Renal cortex interstitium (tissue), 11 donors: ENCODE measurements around the gene SAMD4B. TPM values are rescaled to one million over a fixed set of nuclear protein-coding genes. Genes with fewer than 3 reads are reported as not detected.

Experiments used
- DNase-seq, 11 donors: peaks; one replicate each; pipeline ENCODE4 v3.0.0-alpha.2; 2013; ENCODE audit warnings: low read depth in 9 of 11, low spot score in 4 of 11; ENCODE audit errors: extremely low read depth in 1 of 11
- polyA plus RNA-seq, 3 donors: library from polyadenylated mRNA; unstranded; fragments of 120-200 nt; gene quantifications; one replicate each; pipeline ENCODE4 v1.2.1, GENCODE V29; 2013; ENCODE audit not compliant: insufficient read length in 3 of 3

The SAMD4B gene
- polyA plus RNA-seq, 3 donors, result 92.7 to 145 (median 122) TPM

DNA sequence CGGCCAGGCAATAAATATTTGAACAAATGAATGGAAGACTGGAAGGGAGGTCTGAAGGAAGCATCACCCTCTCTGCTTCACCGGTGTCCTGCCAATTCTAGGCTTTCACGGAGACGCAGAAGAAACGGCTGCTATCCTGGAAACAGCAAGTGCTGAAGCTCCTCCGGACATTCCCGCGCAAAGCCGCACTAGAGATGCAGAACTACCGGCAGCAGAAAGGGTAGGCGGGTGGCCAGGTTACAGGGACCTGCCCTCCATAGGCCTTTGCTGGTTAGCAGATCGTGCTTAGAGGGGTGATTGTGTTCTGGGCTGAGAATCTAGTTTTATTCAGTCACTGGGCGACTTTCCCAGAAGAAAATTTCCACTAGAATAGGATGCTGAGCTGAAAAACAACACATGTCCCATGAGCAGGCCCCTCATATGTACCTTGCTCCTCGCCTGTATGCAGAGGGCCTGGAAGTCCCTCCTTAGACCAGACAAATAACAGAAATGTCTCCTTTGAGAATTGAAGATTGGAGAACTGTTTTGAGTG, 37.7 kb downstream of the SAMD4B start:
- no peak for DNase-seq

DNA sequence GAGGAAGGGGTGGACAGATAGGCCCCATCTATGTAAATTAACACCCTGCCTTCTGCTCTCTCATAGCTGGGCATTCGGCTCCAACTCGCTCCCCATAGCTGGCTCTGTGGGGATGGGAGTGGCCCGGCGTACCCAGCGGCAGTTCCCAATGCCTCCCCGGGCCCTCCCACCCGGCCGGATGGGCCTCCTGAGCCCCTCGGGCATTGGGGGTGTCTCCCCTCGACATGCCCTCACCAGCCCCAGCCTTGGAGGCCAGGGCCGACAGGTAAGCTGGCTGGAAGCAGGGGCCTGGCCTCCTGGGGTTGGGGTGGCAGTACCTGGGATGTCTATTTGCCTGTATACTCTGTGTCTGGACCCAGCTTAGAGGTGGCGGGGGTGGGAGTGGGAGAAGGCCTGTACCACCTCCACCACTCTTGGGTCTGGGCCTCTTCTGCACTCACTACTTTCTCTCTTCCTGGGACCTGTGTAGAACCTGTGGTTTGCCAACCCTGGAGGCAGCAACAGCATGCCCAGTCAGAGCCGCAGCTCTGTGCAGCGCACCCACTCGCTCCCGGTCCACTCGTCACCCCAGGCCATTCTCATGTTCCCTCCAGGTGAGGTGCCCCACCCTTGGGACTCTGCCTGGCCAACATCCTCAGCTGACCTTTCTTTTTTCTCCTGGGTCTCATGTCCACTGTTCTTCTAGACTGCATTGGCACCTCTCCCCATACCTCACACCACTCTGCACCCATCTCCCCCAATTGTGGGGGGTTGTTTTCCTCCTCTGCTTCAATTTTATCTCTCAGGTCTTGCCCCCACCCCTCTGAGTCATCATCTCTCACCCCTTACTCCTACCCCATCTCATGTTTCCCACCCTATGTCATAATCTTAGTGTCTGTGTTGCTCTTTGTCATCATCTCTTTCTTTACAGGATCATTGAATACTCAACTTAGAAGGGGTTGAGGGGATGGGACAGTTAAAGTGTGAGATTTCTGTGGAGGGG, 38.6 kb downstream of the SAMD4B start:
- DNase-seq, result no peak

DNA sequence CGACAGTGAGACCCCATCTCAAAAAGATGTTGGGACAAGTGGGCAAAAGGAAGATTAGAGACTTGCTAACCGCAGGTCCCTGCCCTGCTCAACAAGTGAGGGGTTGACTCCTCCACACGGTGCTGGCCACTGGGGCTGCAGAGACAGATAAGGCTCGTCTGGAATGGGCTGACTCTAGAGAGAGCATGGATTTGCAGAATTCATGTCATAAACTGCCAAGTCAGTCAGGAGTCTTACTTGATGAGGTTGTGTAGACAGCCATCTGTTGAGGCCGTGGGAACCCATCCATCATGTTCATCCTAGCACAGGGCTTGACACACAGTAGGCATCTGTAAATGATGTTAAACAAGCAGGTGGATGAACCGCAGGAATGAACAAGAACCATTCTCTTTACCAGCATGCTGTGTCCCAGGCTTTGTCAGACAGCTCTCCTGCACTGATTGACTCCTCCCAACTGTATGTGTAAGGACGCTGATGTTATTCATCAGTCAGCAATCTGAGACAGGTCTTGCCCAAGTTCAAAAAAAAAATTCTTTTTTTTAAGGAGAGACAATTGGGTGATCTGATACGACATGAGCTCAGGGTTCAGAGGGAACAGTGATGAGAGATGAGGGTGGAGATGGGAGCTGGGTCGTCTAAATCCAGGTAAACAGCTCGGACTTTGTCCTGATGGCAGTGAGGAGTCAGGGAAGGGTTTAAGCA, 39.8 kb downstream of the SAMD4B start:
- DNase-seq, result no peak

DNA sequence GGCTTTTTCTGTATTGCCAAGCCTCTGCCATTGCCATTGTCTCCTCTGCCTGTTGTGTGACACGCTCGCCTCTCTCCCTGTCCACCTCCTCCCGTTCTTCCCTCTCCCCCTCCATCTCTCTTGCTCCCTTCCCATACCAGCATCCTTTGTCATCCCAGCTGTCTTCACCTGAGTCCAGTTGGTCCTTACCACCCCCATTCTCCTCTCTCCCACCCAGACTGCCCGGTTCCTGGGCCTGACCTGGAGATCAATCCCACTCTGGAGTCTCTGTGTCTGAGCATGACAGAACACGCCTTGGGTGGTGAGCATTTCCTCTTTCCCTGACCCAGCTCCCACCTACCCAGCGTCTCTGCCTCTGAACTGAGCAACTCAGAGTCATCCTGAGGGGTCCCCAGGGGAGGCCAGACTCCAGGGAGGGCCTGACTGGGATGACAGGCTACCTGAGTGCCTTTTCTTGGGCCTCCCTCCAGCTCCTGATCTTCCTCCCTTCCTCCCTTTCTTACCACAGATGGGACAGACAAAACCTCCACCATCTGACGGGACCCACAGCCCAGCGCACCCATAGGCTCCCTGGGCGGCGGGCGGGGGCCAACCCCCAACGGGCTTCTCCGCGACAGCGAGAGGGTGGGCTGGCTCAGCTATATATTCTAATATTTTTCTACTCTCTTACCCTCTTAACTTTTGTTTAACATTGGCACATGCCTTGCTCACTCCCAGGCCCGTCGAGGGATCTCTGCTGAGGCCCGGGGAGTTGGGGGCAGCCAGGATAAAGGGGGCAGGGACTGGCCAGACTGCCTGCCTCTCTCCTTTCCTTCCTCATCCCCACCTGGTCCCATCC, 41.0 kb downstream of the SAMD4B start:
- DNase-seq, result no peak

DNA sequence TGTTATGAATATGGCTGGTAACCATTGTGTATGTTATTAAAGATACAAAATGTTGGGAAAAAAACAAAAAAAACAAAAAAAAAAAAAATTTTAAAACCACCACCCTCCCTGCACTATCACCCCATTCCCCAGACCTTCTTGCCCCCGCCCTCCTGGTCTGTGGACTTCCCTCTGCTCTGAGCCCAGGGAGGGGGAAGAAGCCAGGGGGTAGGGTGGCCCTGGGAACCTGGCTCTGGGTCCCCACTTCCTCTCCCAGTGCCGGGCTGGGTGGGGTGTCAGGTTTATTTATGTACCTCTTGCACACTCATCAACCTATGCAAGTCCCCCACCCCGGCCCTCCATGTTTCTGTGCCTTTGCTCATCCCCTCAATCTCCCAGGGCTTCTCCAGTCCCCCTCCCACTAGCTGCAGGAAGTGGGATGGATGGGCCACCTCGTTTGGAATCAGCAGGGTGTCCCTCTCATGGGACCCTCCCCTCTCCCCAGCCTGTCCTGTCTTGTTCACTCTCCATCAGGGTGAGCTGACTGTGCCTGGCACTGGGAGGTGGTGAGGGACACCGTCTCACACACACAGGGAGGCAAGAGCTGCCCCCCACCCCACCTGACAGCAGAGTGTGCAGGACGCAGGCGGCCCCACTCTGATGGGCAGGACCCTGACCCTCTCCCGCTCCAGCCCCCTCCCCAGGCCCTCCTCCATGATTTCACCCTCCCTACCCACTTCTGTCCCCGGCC, 42.8 kb downstream of the SAMD4B start:
- DNase-seq, result no peak

DNA sequence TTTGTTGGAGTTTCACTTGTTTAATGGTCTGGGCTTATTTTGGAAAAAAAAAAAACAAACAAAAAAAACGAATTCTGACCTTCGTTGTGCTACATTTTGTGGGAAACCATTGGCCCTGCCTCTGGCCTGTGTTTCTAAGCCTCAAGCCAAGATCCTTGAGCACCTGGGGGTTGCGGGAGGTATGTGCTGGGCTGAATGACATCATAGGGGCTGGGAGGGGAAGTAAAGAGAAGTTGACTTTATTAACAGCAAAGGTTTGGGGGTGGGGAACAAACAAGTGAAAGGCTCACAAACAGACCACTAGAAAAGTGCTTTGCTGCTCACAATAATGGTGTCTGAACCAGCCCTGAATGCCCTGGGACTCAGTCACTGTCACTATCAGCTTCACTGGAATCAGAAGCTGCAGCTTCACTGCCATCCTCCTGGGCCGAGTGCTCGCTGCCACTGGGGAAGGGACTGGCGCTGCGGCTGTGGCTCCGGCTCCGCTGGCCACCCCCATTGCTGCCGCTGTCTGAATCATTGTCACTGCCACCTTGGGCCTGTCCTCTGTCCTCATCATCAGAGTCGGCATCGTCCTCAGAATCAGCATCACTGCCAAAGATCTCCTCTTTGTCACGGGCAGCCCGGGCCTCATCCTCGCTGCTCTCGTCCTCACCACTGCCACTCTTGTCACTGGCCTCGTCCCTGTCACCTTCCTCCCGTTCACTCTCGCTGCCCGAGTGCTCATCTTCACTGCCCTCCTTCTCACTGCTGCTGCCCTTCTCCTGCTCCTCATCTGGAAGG, 43.6 kb downstream of the SAMD4B start:
- DNase-seq, result no peak

DNA sequence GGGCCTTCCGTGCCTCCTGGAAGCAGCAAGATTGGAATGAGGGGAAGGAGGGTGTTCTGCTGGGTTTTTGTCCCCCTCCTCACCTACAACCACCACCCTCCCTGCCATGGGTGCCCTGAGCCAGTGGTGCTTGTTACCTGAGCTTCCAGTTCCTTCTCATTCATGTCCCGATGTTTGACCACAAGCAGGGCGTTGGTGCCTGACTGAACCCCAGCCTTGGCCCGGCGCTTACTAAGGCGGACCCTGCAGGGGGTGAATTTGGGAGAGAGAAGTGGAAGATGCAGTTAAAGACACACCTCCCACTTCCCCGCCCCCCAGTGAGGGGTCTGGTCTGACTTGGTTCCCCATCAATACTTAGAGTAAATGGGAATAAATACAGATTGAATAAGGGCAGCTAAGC, 44.3 kb downstream of the SAMD4B start:
- no peak for DNase-seq

DNA sequence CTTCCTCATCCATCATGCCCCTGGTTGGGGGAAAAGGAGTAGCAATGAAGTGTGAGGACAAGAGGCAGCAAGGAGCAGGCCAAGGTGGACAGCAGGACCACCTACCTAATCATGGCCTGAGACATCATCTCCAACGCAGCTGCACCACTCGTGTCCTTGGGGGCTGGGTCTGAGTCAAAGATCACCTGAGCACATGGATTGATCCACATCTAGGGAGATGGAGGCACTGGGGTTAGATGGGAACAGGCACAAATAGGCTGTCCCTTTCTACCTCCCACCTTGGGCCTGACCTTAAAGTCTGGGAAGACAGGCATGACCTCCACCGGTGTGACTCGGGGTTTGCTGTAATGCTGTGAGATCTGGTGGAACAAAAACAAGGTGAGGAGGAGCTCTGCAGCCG, 46.4 kb downstream of the SAMD4B start:
- DNase-seq, result no peak

DNA sequence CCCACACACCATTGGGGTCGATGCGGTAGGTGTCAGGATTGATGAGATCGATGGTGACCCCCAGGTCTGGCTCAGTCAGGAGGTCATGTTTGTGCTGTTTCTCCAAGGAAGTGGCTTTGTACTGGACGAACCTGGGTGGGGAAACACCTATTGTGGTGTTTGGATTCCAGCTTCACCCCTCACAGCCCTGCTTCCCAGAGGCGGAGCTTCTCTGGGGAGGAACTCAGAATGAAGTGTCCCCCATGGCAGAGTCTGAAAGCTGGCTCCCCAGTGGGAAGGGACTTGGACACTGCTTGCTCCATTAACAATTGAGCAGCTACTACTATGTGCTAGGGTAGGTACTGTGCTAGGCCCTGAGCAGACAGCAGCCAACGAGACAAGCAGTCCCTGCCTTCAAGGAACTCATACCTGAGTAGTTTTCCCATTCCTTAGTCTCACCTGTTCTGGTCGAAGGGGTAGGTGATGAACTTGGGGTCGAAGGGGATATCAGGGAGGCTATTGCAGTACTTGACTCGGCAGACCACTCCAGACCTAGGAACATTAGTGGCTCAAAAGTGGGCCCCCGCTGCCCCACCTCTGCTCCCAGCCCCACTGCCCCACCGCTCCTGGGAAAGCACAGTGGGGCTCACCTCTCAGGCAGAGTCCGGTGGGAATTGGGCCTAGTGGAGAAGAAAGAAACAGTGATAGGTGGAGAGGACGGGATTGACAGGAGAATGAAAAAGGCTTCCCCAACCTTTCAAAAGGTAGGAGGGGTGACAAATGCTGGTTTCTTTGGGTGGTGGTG, 47.6 kb downstream of the SAMD4B start:
- DNase-seq, result no peak

DNA sequence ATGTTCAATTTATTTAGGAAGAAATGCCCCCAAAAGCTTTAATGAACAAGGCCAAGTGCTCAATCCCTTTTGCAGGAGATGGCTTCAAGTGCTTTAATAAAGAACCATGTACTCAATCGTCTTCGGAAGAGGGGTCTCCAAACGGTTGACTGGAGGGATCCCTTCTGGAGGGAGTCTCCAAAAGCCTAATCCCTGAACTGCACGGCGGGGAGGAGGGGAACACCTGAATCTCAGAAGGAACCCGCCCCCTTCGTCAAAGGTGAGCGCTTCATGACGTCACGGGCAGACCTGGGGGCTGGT, 48.2 kb downstream of the SAMD4B start:
- peak in 1 of 11 donors; percentile 51 for DNase-seq

DNA sequence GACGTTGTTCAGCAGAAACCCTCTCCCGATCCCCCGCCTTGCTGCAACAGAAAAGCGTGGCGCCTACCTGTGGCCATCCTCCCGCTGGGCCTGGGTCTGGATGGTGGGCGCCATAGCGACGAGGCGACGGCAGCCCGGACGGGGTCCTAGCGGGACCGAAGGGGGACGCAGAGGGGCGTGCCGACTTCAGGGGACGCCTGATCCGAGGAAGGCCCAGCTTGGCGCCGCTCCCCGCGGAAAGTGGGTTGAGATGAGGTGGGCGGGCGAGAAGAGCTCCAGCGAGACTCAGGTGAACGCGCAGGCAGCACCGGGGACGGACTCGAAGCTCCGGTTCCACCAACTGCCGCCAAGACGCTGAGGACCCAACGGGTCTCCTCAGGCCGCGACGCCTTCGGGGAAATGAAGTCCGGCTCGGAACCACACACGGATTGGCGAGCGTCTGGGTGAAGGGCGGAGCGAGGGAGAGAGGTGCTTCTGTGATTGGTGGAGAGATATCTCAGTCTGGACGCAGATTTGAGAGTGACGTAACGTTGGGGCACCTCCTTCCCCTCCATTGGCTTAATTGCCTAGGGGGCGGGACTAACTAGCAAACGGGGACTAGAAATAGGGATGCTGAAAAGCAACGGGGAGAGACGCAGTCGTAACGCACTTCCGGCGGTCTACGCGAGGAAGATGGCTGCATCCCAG, 48.7 kb downstream of the SAMD4B start, which contains the start of the genes MED29 and PAF1:
Gene MED29 (plus strand): TSS at position 628 of the 687 bp plus-strand sequence. CDS start 45 bp downstream, at position 673.
Gene PAF1 (minus strand): TSS at position 356 of the 687 bp plus-strand sequence. CDS start 242 bp downstream, at position 114.
- peak; percentile 98 to 100 (median 99) for DNase-seq

DNA sequence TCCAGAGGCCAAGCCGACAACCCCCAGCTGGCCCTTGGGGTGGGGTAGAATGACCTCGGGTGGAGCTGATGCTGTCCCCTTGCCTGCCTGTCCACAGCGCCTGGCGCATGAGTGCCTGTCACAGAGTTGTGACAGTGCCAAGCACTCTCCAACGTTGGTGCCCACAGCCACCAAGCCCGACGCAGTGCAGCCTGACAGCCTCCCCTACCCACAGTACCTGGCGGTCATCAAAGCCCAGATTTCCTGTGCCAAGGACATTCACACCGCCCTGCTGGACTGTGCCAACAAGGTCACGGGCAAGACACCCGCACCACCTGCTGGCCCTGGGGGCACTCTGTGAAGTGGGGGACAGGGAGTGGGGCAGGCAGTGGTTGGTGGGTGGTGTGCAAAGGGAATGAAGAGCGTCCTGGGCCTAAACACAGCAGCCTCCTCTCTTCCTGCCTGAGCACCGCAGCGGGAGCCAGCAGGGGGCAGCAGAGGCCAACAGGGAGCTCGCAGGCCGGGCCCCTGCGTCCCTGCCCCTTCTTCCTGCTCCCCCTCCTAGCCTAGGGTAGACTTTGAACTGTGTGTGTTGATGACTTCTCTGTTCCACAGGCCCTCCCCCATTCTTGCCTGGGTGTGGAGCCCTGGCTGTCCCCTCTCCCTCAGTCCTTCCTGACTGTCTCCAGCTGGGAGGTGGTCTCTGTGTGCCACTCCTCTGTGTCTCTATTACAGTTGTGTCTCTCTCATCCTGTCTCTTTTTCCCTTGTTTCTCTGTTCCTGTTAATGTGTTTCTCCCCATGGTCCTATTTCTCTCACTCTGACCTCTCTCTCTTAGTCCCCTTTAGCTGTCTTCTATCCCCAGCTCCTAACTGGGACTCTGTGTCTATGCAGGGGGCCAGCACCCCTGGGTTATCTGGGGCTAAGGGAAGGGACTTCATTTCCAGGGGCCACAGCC, 55.4 kb downstream of the SAMD4B start:
- peak in 4 of 11 donors; percentile 61 to 78 (median 66) for DNase-seq

DNA sequence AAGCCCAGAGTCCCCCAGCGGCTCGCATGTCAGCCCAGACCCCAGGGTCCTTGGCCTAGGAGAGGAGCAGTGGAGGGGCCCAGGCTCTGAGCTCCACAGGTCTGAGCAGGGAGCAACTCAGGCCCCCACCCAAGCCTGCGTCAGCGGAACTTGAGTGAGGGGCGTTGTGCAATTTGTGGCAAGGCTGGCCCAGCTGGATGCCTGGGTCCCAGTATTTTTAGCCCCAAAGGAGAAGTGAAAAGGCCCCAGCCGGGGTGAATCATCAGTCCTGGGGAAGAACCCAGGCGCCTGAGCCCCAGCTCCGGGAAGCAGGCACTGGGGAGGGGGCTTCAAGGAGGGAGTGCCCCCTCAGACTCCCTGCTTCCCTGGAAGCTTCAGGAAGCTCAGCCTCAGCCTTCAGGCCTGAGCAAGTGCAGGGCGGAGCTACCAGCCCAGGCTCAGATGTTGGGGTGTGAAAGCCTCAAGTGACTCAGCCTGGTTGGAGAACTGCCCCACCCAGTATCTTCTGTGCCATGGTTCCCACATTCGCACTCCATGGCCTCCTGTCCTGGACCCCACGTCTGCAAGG, 56.2 kb downstream of the SAMD4B start:
- no peak for DNase-seq

DNA sequence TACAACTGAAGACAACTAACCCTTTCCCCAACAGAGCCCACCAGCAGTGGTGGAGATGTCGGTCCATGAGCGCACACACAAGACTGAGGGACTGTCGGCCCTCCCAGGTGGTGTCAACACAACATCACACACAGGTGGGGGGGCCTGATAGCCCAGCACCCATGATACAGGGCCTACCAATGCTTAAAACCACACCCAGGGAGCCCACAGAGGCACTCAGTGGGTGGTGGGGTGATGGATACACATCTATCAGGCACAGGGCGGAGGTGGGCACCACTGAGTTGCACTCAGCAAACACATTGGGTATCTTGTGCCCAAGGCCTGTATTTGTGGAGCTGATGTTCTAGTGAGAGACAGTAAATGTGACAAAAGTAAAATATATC, 57.4 kb downstream of the SAMD4B start:
- no peak for DNase-seq

DNA sequence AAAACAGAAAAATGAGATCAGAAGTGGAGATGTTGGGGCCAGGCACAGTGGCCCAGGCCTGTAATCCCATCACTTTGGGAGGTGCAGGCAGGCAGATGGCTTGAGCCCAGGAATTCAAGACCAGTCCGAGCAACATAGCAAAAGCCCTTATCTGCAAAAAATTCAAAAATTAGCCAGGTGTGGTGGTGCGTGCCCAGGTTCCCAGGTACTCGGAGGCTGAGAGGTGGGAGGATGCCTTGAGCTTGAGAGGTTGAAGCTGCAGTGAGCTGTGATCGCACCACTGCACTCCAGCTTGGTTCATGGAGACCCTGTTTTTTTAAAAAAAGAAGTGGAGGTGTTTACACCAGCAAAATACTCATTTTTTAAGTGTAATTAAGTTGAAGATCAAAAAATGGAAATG, 57.8 kb downstream of the SAMD4B start:
- DNase-seq, result no peak
